Raji (cell line): ENCODE measurements around the gene MYBBP1A.
A peak's percentile ranks its signal among the peaks of the same experiment; 100 is the strongest.

Experiments
- POLR2A ChIP-seq: IDR thresholded peaks from 2 replicates; pipeline ENCODE4 v1.6.1; 2011; ENCODE audit warnings: low read depth, low read length, control low read depth; ENCODE audit not compliant: insufficient read depth

MYBBP1A gene

GRCh38 chr17:4531988-4532736 is 23.0 kb downstream of the MYBBP1A start:
- TF ChIP-seq POLR2A, result peak; percentile 48; the same call in 1 of the 2 replicates

GRCh38 chr17:4530799-4531730 is 24.1 kb downstream of the MYBBP1A start:
- peak; percentile 18; the same call in 1 of the 2 replicates for TF ChIP-seq POLR2A

GRCh38 chr17:4529533-4530152 is 25.5 kb downstream of the MYBBP1A start:
- TF ChIP-seq POLR2A, result no peak

- TF ChIP-seq POLR2A, result no peak
These were observed 27.5 kb downstream of the MYBBP1A start for GRCh38 chr17:4527566-4528125.

- TF ChIP-seq POLR2A, result no peak
These were observed 28.1 kb downstream of the MYBBP1A start for GRCh38 chr17:4527134-4527533.

GRCh38 chr17:4525691-4526397 is 29.3 kb downstream of the MYBBP1A start:
- TF ChIP-seq POLR2A, result no peak

GRCh38 chr17:4523946-4524345 is 31.2 kb downstream of the MYBBP1A start:
- TF ChIP-seq POLR2A, result no peak

- no peak for TF ChIP-seq POLR2A
These were observed 32.5 kb downstream of the MYBBP1A start for GRCh38 chr17:4522661-4523060.

- TF ChIP-seq POLR2A, result no peak
These were observed 34.1 kb downstream of the MYBBP1A start for GRCh38 chr17:4520894-4521600.

- TF ChIP-seq POLR2A, result no peak
These were observed 34.9 kb downstream of the MYBBP1A start for GRCh38 chr17:4520060-4520893.

- TF ChIP-seq POLR2A, result no peak
These were observed 35.8 kb downstream of the MYBBP1A start for GRCh38 chr17:4519361-4519788.

- TF ChIP-seq POLR2A, result no peak
These were observed 36.3 kb downstream of the MYBBP1A start for GRCh38 chr17:4518901-4519300.

- no peak for TF ChIP-seq POLR2A
These were observed 38.4 kb downstream of the MYBBP1A start for GRCh38 chr17:4516735-4517134.
